Measurements from ENCODE around the gene SLC25A4.

DNA sequence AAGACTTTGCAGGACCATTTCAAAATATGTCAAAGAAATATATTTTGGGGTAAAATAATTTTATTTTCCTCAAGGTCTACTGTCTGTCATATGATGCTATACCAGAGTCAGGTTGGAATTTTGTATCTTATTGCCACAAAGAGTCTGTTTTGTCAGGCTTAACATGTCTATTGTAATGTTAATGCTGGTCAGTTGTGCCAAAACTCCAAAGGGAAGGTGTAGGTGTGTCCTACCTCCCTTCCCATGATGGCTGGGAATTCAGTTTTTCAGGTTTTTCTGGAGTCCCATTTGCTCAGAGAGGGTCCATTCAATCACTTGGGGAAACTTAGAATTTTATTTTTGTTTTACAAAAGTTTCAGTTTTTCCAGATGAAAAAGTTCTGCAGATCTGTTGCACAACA is 33.3 kb upstream of the SLC25A4 start:
- TF ChIP-seq, protein P1, sequence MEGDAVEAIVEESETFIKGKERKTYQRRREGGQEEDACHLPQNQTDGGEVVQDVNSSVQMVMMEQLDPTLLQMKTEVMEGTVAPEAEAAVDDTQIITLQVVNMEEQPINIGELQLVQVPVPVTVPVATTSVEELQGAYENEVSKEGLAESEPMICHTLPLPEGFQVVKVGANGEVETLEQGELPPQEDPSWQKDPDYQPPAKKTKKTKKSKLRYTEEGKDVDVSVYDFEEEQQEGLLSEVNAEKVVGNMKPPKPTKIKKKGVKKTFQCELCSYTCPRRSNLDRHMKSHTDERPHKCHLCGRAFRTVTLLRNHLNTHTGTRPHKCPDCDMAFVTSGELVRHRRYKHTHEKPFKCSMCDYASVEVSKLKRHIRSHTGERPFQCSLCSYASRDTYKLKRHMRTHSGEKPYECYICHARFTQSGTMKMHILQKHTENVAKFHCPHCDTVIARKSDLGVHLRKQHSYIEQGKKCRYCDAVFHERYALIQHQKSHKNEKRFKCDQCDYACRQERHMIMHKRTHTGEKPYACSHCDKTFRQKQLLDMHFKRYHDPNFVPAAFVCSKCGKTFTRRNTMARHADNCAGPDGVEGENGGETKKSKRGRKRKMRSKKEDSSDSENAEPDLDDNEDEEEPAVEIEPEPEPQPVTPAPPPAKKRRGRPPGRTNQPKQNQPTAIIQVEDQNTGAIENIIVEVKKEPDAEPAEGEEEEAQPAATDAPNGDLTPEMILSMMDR (IDR thresholded peaks at IDR 0.05 in 2 of 3, conservative IDR thresholded peaks at IDR 0.05 in 1 of 3; ENCODE audit: control insufficient read depth in 2 of 3, extremely low read depth in 1 of 3, insufficient read depth in 1 of 3, low read depth in 3 of 3, low read length in 3 of 3), result no peak
- no peak for TF ChIP-seq HDAC6 (IDR thresholded peaks at IDR 0.05; ENCODE audit: unreplicated experiment)
- no peak for TF ChIP-seq PBX3 (IDR thresholded peaks at IDR 0.05; ENCODE audit: insufficient replicate concordance, low read depth, low read length)
- TF ChIP-seq POLR2A (IDR thresholded peaks at IDR 0.05; ENCODE audit: low read depth, low read length), result no peak
- TF ChIP-seq SIX5 (IDR thresholded peaks at IDR 0.05; ENCODE audit: low read depth, low read length, severe bottlenecking), result no peak
- no peak for TF ChIP-seq SUZ12 (IDR thresholded peaks at IDR 0.05; ENCODE audit: unreplicated experiment)
- TF ChIP-seq POLR2AphosphoS5 (IDR thresholded peaks at IDR 0.05; ENCODE audit: low read length), result no peak
